Measurements from ENCODE around the gene HLA-F. TPM values are rescaled to one million over a fixed set of nuclear protein-coding genes. Genes with fewer than 3 reads are reported as not detected.

The HLA-F gene
- total RNA-seq, 1 donor from 2014 or later, result 2.5 TPM

DNA sequence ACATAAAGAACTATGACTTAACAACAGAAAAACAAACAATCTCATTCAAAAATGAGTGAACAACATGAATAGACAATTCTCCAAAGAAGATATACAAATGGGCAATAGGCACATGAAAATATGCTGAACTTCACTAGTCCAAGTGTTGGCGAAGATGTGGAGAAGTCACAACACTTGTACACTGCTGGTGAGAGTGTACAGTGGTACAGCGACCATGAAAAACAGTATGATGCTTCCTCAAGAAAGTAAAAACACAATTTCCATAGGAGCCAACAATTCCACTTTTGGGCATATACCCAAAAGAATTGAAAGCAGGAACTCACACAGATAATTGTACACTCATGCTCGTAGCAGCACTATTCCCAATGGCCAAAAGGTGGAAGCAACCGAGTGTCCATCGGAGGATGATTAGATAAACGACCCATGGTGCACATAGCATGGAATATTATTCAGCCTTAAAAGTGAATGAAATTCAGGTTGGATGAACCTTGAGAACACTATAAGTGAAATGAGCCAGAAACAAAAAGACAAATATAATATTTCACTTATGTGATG lies 6.6 kb downstream of the HLA-F start:
- no peak for DNase-seq (ENCODE audit: low read depth)
- TF ChIP-seq, protein P1, sequence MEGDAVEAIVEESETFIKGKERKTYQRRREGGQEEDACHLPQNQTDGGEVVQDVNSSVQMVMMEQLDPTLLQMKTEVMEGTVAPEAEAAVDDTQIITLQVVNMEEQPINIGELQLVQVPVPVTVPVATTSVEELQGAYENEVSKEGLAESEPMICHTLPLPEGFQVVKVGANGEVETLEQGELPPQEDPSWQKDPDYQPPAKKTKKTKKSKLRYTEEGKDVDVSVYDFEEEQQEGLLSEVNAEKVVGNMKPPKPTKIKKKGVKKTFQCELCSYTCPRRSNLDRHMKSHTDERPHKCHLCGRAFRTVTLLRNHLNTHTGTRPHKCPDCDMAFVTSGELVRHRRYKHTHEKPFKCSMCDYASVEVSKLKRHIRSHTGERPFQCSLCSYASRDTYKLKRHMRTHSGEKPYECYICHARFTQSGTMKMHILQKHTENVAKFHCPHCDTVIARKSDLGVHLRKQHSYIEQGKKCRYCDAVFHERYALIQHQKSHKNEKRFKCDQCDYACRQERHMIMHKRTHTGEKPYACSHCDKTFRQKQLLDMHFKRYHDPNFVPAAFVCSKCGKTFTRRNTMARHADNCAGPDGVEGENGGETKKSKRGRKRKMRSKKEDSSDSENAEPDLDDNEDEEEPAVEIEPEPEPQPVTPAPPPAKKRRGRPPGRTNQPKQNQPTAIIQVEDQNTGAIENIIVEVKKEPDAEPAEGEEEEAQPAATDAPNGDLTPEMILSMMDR (conservative IDR thresholded peaks at IDR 0.05; ENCODE audit: low read depth, low read length), result no peak
- H3K4me3 ChIP-seq (ENCODE audit: low read depth, low read length), result no peak overlapping the region

DNA sequence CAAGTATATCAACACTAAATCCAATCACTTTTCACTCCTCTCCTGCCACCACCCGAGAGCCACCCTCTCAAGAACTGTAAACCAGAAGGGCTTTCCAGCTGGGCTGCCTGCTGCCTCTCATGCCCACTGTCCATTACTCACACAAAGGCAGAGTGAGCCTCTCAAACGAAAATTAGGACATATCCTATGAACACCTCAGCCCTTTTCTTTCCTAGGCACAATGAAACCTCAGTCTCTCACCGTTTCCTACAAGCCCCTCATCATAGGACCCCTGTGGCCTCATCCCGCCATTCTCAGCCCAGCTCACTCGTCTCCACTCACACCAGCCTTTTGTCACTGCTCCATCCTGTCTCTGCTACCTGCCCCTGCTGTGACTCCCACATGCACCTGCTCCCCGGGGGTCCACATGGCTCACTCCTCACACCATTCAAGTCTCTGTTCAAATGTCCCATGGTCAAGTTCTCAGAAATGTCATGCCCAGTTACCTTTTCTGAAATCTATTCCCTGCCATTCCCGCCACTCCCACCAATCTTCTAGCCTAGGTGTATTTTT lies 7.4 kb downstream of the HLA-F start:
- no peak for DNase-seq (ENCODE audit: low read depth)
- TF ChIP-seq, protein P1 (conservative IDR thresholded peaks at IDR 0.05; ENCODE audit: low read depth, low read length), result no peak

DNA sequence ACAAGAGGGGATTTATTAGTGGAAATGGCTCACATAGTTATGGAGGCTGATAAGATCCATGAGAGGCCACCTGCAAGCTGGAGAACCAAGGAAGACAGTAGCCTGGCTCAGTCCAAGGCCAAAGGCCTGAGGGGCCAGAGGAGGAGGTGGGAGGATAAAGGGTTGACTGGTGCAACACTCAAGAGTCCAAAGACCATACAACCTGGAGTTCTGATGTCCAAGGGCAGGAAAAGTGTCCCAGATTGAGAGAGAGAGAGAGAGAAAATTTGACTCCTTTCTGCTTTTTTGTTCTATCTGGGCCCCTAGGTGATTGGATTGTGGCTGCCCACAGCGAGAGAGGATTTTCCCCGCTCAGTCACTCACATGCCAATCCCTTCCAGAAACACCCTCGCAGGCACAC lies 8.0 kb downstream of the HLA-F start:
- no peak for DNase-seq (ENCODE audit: low read depth)
- TF ChIP-seq, protein P1 (conservative IDR thresholded peaks at IDR 0.05; ENCODE audit: low read depth, low read length), result no peak
- H3K4me3 ChIP-seq (ENCODE audit: low read depth, low read length), result no peak overlapping the region

More for the DNA sequence above, 7.4 kb downstream of the HLA-F start:
- H3K4me3 ChIP-seq (ENCODE audit: low read depth, low read length), result no peak overlapping the region

DNA sequence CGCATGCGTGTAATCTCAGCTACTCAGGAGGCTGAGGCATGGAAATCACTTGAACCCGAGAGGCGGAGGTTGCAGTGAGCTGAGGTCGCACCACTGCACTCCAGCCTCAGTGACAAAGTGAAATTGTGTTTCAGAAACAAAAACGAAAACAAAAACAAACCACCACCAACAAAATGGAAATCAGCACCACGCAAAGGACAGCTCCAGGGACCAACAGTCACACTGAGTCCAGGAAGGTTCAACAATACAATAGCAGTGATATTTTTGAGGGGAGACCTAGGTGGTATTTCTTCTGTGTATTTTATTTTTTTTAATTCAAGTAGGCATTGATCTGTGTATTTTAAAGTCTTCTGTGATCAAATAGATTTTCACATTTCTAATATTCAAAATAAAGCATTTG lies 9.8 kb downstream of the HLA-F start:
- H3K4me3 ChIP-seq (ENCODE audit: low read depth, low read length), result no peak overlapping the region
- DNase-seq (ENCODE audit: low read depth), result no peak
- TF ChIP-seq, protein P1 (conservative IDR thresholded peaks at IDR 0.05; ENCODE audit: low read depth, low read length), result no peak

DNA sequence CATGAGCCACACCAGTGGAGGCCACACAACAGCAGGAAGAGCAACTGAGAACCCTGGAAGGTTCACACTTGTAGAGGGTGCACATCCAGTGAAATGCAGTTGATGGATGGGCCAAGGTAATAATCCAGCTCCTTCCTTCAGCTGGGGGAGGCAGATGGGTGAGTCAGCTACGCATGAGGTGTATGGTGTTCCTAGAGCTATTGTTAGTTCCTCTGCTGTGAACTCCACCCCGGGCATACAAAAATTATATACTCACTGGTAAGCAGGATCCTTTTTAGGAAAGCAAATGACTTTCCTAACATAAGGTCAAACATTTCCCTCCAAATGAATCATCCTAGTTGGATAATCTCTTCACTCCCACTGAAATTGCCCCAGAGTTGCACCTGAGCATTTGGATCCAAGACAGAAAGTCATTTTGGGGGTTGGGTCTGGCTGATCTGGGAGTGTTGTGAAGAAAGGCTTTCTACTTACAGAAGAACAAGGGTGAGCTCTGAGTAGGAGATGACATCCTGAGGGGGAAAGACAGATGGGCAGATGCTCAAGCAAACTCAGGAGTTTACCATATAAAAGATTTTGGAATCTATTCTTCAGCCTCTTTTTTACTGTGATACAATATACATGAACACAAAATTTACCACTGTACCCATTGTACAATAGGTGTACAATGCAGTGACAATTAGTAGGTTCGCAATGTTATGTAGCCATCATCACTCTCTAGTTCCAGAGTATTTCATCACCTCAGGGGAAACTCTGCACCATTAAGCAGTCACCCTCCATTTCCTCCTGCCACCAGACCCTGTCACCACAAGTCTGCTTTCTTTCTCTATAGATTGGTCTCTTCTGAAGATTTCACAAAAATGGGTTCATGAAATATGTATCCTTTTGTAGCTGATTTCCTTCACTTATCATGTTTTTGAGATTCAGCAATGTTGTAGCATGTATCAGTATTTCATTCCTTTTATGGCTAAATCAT lies 11.1 kb downstream of the HLA-F start:
- no peak for DNase-seq (ENCODE audit: low read depth)
- H3K4me3 ChIP-seq (ENCODE audit: low read depth, low read length), result no peak overlapping the region
- TF ChIP-seq, protein P1 (conservative IDR thresholded peaks at IDR 0.05; ENCODE audit: low read depth, low read length), result no peak

DNA sequence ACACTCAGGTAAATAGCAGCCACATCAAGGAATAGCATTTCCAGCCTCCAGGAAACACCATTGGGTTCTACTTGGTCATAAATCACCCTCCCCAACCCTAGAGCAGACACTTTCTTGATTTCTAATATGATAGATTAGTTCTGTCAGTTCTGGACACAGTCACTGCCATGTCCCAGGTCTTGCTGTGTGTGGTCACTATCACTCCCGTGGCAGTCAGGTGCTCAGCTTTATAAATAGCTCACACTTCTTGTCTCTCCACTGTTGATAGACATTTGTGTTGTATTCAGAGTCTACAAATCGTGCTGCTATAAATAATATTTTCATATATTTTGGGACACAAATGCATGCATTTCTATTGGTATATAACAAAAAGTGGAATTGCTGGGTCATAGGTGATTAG lies 13.3 kb downstream of the HLA-F start:
- DNase-seq (ENCODE audit: low read depth), result no peak
- TF ChIP-seq, protein P1 (conservative IDR thresholded peaks at IDR 0.05; ENCODE audit: low read depth, low read length), result no peak
- H3K4me3 ChIP-seq (ENCODE audit: low read depth, low read length), result no peak overlapping the region
